GM12875 (cell line): ENCODE data around the gene RAB33A.
A peak's percentile ranks its signal among the peaks of the same experiment; 100 is the strongest.

Source experiments
- H3K4me3 ChIP-seq: one replicate; pipeline ENCODE4 v1.5.1; 2011; ENCODE audit warnings: low read depth, low read length, control low read depth
- TF ChIP-seq, protein P1 (sequence below): IDR thresholded peaks from 2 replicates; pipeline ENCODE4 v1.5.1; 2011; ENCODE audit warnings: low read depth, mild to moderate bottlenecking, control low read depth, inconsistent platforms, low read length, moderate library complexity, borderline replicate concordance; ENCODE audit not compliant: insufficient read depth

Gene RAB33A

DNA sequence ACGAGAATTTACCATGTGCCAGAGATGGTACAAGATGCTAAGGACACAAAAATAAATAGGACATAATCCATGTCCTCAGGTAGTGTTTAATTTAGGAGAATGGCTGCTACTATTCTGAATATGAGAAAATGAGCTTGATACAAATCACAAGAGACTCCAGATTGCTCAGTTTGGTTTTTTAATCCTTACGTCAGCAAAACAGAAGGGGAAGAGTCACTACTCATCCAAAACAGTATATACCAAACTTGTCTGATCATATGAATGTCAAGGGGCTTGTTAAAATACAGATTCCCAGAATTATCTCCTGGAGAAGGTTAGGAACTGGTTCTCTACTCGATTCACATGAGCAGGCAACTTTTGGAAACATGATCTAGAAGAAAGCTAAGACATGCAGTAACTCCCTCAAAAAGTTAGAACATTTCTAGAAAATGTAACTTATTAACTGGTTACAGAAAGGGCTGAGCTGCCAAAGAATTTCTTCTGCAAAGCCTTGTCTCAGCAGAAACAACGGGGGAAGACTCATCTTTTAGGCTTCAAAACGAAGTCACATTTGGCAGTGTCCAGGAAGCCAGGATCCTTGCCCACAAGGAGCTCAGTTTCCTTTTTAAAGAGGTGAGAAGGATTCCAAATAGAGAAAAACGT lies 9.5 kb upstream of the RAB33A start:
- TF ChIP-seq, protein P1, sequence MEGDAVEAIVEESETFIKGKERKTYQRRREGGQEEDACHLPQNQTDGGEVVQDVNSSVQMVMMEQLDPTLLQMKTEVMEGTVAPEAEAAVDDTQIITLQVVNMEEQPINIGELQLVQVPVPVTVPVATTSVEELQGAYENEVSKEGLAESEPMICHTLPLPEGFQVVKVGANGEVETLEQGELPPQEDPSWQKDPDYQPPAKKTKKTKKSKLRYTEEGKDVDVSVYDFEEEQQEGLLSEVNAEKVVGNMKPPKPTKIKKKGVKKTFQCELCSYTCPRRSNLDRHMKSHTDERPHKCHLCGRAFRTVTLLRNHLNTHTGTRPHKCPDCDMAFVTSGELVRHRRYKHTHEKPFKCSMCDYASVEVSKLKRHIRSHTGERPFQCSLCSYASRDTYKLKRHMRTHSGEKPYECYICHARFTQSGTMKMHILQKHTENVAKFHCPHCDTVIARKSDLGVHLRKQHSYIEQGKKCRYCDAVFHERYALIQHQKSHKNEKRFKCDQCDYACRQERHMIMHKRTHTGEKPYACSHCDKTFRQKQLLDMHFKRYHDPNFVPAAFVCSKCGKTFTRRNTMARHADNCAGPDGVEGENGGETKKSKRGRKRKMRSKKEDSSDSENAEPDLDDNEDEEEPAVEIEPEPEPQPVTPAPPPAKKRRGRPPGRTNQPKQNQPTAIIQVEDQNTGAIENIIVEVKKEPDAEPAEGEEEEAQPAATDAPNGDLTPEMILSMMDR, result no peak
- H3K4me3 ChIP-seq, result no peak overlapping the region

DNA sequence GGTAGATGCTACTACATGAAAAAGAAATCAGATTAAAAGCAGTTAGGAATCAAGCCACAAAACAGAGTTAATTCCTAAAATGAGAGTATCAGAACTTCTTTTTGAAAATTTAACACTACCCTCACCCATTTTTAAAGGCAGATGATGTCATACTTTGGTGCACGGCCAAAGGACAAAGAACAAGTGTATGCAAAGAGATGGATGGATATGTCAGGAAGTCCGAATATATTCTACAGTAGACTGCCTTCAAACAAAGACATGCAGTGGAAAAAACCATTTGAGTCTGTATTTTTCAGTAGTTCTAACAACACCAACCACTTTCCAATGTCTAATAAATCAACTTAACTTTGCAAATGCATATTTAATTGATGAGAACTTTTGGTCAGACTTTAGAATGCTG lies 8.4 kb upstream of the RAB33A start:
- TF ChIP-seq, protein P1, result no peak
- no peak overlapping the region for H3K4me3 ChIP-seq

DNA sequence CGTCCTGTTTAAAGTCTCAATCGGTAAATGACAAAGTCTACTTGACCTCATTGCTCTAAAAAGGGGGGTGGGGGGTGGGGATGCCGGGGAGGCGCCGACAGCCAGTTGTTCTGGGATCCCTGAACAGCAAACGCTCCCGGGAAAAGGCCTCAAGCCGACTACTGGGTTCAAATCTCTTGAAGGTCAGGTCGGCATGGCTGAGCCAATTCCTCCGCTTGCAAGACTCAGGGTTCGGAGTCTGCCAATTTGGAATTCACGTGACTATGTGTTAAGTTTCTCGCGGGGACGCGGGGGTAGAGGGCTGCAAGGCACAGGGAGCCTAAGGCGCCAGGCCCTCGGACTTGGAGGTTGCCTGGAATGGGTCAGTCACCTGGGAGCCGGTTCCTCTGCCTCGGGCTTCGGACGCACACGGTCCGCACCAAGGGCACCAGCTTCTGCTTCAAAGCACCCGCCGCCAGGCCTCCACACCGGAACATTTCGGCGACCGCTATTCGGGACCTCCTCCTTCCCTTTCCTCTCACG lies 6.5 kb upstream of the RAB33A start:
- peak overlapping the region; percentile 57 for H3K4me3 ChIP-seq
- TF ChIP-seq, protein P1, result no peak

DNA sequence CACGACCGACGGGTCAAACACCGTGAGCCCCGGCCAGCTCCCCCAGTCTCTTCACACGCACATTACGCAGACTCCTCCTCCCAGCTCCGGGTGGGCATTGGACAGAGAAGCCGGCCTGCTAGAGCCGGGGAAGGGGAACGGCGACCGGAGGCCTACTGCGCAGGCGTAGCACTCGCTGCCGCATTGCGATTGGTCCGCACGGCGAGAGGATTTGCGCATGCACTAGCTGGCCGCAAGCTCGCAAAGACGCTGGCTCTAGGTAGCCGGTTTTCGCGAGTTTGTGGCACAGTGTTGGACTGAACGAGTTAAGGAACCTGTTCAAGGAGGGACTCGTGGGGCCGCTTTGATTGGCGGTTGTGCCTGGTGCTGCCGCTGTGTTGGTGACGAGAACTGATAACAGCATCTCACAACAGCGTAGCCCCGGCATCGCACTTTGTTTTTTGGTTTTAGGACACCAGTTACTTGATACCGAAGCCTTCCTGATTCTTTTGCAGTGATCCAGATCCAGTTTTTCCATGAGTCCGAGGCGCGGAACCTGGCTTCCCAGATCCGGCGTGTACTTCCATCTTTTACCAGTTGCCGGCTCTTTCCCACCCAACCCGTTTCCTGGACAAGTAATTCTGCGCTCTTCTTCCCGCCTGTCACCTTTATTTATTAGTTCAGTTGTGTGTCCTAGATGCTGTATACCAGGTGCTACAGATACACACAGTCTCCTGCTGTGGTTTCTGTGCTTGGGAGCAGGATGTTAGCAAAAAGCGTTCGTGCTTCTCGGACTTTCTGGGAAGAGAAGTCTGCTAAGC lies 5.9 kb upstream of the RAB33A start, which contains the start of gene AIFM1:
Gene AIFM1 (minus strand): TSS at position 139 of the 800 bp plus-strand sequence. CDS start 185 bp downstream, outside the sequence.
- TF ChIP-seq, protein P1, result no peak
- peak within 1 kb of the TSS; percentile 57 for H3K4me3 ChIP-seq

DNA sequence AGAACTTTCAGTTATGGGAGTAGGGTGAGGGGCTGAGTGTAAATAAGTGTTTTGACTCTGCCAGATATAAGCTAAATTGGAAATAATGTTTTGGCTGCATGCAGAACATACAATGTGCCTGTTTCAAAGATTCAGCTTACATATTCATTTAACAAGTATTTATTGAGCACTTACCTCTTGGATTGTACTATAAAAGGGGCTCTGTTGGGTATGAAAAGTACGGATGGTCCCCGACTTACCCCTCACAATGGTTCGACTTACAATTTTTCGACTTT lies 5.3 kb upstream of the RAB33A start:
- TF ChIP-seq, protein P1, result no peak

DNA sequence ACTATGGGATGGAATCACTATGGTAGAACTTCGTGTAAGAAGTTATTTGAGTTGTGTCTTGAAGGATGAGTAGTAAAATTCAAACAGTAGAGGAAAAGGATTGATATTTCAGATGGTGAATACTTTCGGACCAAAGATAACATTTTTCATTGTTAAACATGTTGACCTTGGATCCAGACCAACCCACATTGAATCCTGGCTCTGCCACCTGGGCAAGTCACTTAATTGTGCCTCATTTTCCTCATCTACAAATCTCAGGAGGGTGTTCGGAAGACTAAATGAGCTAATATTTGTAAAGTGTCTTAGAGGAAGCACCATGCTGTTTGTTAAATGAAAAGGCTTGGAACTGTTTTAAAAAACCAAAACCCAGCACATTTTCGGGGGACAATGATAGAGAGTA lies 4.7 kb upstream of the RAB33A start:
- TF ChIP-seq, protein P1, result no peak
- peak overlapping the region; percentile 57 for H3K4me3 ChIP-seq

More for the DNA sequence above, 5.3 kb upstream of the RAB33A start:
- H3K4me3 ChIP-seq, result peak overlapping the region; percentile 57
